Trophoblast cell (in vitro differentiated cells and primary cell): ENCODE results near the gene DHH.
A peak's percentile ranks its signal among the peaks of the same experiment; 100 is the strongest.

Source experiments
- DNase-seq, 2 donors: peaks; one replicate each; pipeline ENCODE4 v3.0.0-alpha.2; 2016
- H2AFZ ChIP-seq: 2 replicates; pipeline ENCODE4 v1.6.1; 2013; ENCODE audit warnings: low read length, moderate library complexity, mild to moderate bottlenecking; ENCODE audit not compliant: insufficient read depth, poor library complexity
- H2AK5ac ChIP-seq: 2 replicates; pipeline ENCODE4 v1.6.1; 2013; ENCODE audit warnings: mild to moderate bottlenecking, low read length
- H2BK120ac ChIP-seq: 2 replicates; pipeline ENCODE4 v1.6.1; 2013; ENCODE audit warnings: low read length, mild to moderate bottlenecking, moderate library complexity; ENCODE audit not compliant: insufficient read depth, poor library complexity
- H2BK12ac ChIP-seq: 2 replicates; pipeline ENCODE4 v1.6.1; 2013; ENCODE audit warnings: mild to moderate bottlenecking, low read length, moderate library complexity
- H2BK5ac ChIP-seq: 2 replicates; pipeline ENCODE4 v1.6.1; 2013; ENCODE audit warnings: low read length, low read depth, moderate library complexity, mild to moderate bottlenecking; ENCODE audit not compliant: poor library complexity
- H3K14ac ChIP-seq: 2 replicates; pipeline ENCODE4 v1.6.1; 2013; ENCODE audit warnings: mild to moderate bottlenecking, low read length
- H3K18ac ChIP-seq: 2 replicates; pipeline ENCODE4 v1.6.1; 2013; ENCODE audit warnings: mild to moderate bottlenecking, low read length
- H3K23ac ChIP-seq: 2 replicates; pipeline ENCODE4 v1.6.1; 2013; ENCODE audit warnings: low read length
- H3K27ac ChIP-seq: 2 replicates; pipeline ENCODE4 v1.5.1; 2013; ENCODE audit warnings: low read depth, mild to moderate bottlenecking, inconsistent platforms, low read length, moderate library complexity
- H3K27me3 ChIP-seq: 2 replicates; pipeline ENCODE4 v1.6.1; 2013; ENCODE audit warnings: inconsistent platforms, mild to moderate bottlenecking, low read length, moderate library complexity; ENCODE audit not compliant: insufficient read depth
- H3K36me3 ChIP-seq, 2 experiments: 1 replicate in 1 of 2; 2 replicates in 1 of 2; pipeline ENCODE4 v1.6.1; 2013; ENCODE audit warnings: low read length in 2 of 2, mild to moderate bottlenecking in 2 of 2, moderate library complexity in 1 of 2; ENCODE audit not compliant: insufficient read depth in 2 of 2, control insufficient read depth in 1 of 2
- H3K4ac ChIP-seq: 2 replicates; pipeline ENCODE4 v1.6.1; 2013; ENCODE audit warnings: low read depth, mild to moderate bottlenecking, low read length, moderate library complexity
- H3K4me1 ChIP-seq, 2 experiments: 1 replicate in 1 of 2; 2 replicates in 1 of 2; pipeline ENCODE4 v1.6.1; 2013; ENCODE audit warnings: low read length in 2 of 2, mild to moderate bottlenecking in 2 of 2, moderate library complexity in 1 of 2; ENCODE audit not compliant: insufficient read depth in 2 of 2, control insufficient read depth in 1 of 2
- H3K4me2 ChIP-seq: 2 replicates; pipeline ENCODE4 v1.6.1; 2013; ENCODE audit warnings: inconsistent platforms, mild to moderate bottlenecking, low read length, moderate library complexity
- H3K4me3 ChIP-seq: 2 replicates; pipeline ENCODE4 v1.5.1; 2013; ENCODE audit warnings: mild to moderate bottlenecking, low read depth, low read length, inconsistent platforms
- H3K79me1 ChIP-seq: one replicate; pipeline ENCODE4 v1.6.1; 2013; ENCODE audit warnings: low read length
- H3K79me2 ChIP-seq: 2 replicates; pipeline ENCODE4 v1.6.1; 2013; ENCODE audit warnings: low read length, mild to moderate bottlenecking; ENCODE audit not compliant: control insufficient read depth, insufficient read depth, poor library complexity
- H3K9ac ChIP-seq: 2 replicates; pipeline ENCODE4 v1.6.1; 2013; ENCODE audit warnings: mild to moderate bottlenecking, low read length
- H3K9me3 ChIP-seq: 2 replicates; pipeline ENCODE4 v1.6.1; 2013; ENCODE audit warnings: low read depth, mild to moderate bottlenecking, control low read depth, inconsistent platforms, low read length; ENCODE audit not compliant: insufficient read depth
- H4K12ac ChIP-seq: 2 replicates; pipeline ENCODE4 v1.6.1; 2013; ENCODE audit warnings: low read depth, mild to moderate bottlenecking, low read length, moderate library complexity
- H4K8ac ChIP-seq: 2 replicates; pipeline ENCODE4 v1.6.1; 2013; ENCODE audit warnings: low read depth, mild to moderate bottlenecking, low read length, moderate library complexity
- H4K91ac ChIP-seq: one replicate; pipeline ENCODE4 v1.6.1; 2013; ENCODE audit warnings: low read depth, mild to moderate bottlenecking, low read length, moderate library complexity
- WGBS: extraction: QIAGEN DNeasy Blood & Tissue Kit; methylation state at CpG from one replicate; pipeline ENCODE4 v1.1.7; 2013; ENCODE audit warnings: missing lambda C conversion rate; ENCODE audit not compliant: insufficient read length, insufficient coverage; ENCODE audit errors: extremely low coverage; 5-methylcytosine and 5-hydroxymethylcytosine counted together

Gene DHH

GRCh38 chr12:49051373-49051764 is 43.2 kb downstream of the DHH start:
- Histone ChIP-seq H2BK5ac (no peak overlapping the region), H3K36me3 (peaks cover 72 to 90% of the 10 kb centered on the region in 2 experiments), H2BK12ac (no peak overlapping the region), H3K9me3 (no peaks in the 10 kb centered on the region), H3K23ac (no peak overlapping the region), H3K9ac (no peak overlapping the region), H4K12ac (no peak overlapping the region), H3K4me1 (no peaks in the 10 kb centered on the region), H3K4me3 (no peak overlapping the region), H3K4ac (no peak overlapping the region), H2BK120ac (no peak overlapping the region), H3K18ac (peak overlapping the region; percentile 18), H3K14ac (no peak overlapping the region), H3K27ac (no peak overlapping the region), H4K91ac (no peak overlapping the region), H3K27me3 (no peaks in the 10 kb centered on the region), H4K8ac (no peak overlapping the region), H3K79me2 (peaks cover 2% of the 10 kb centered on the region), H3K4me2 (no peak overlapping the region), H2AFZ (no peak overlapping the region), H2AK5ac (no peak overlapping the region), H3K79me1 (no peaks in the 10 kb centered on the region)
- DNase-seq, result no peak
- no CpG with 5 or more reads among the region's 18 CpGs for WGBS

- no peak overlapping the region for H2AFZ ChIP-seq
- WGBS, result no CpG with 5 or more reads among the region's 13 CpGs
Observed at GRCh38 chr12:49050507-49051372, 43.9 kb downstream of the DHH start.

GRCh38 chr12:49049566-49050224 is 44.9 kb downstream of the DHH start:
- Histone ChIP-seq H3K27me3 (no peaks in the 10 kb centered on the region), H3K4ac (no peak overlapping the region), H4K8ac (no peak overlapping the region), H3K4me2 (no peak overlapping the region), H3K23ac (no peak overlapping the region), H3K27ac (no peak overlapping the region), H3K18ac (peak overlapping the region; percentile 21), H4K91ac (no peak overlapping the region), H3K4me1 (no peaks in the 10 kb centered on the region), H3K9me3 (no peaks in the 10 kb centered on the region), H4K12ac (no peak overlapping the region), H2BK120ac (no peak overlapping the region), H2AK5ac (no peak overlapping the region), H3K14ac (no peak overlapping the region), H2BK5ac (no peak overlapping the region), H3K79me1 (no peaks in the 10 kb centered on the region), H3K36me3 (peaks cover 84 to 94% of the 10 kb centered on the region in 2 experiments), H3K9ac (no peak overlapping the region), H2AFZ (no peak overlapping the region), H2BK12ac (no peak overlapping the region), H3K79me2 (no peaks in the 10 kb centered on the region), H3K4me3 (no peak overlapping the region)
- no CpG with 5 or more reads among the region's 20 CpGs for WGBS
- DNase-seq, result no peak

More at GRCh38 chr12:49050507-49051372, 43.9 kb downstream of the DHH start:
- Histone ChIP-seq H4K91ac (no peak overlapping the region), H2BK5ac (no peak overlapping the region), H2AK5ac (no peak overlapping the region), H2BK12ac (no peak overlapping the region), H3K36me3 (peaks cover 78 to 94% of the 10 kb centered on the region in 2 experiments), H4K8ac (no peak overlapping the region), H3K4me2 (no peak overlapping the region), H3K14ac (no peak overlapping the region), H3K27me3 (no peaks in the 10 kb centered on the region), H3K79me1 (no peaks in the 10 kb centered on the region), H3K79me2 (peaks cover 2% of the 10 kb centered on the region), H3K27ac (no peak overlapping the region), H2BK120ac (no peak overlapping the region), H3K4ac (no peak overlapping the region), H4K12ac (no peak overlapping the region), H3K4me1 (no peaks in the 10 kb centered on the region), H3K9ac (no peak overlapping the region), H3K23ac (no peak overlapping the region), H3K4me3 (no peak overlapping the region), H3K18ac (peak overlapping the region; percentile 18), H3K9me3 (no peaks in the 10 kb centered on the region)
- no peak for DNase-seq

GRCh38 chr12:49048953-49049352 is 45.6 kb downstream of the DHH start:
- Histone ChIP-seq H2BK120ac (no peak overlapping the region), H3K4ac (no peak overlapping the region), H3K9ac (no peak overlapping the region), H3K27me3 (no peaks in the 10 kb centered on the region), H3K79me2 (no peaks in the 10 kb centered on the region), H3K4me3 (no peak overlapping the region), H3K4me2 (no peak overlapping the region), H3K79me1 (no peaks in the 10 kb centered on the region), H3K23ac (no peak overlapping the region), H4K12ac (no peak overlapping the region), H2BK5ac (no peak overlapping the region), H2AFZ (no peak overlapping the region), H3K4me1 (no peaks in the 10 kb centered on the region), H3K27ac (no peak overlapping the region), H2BK12ac (no peak overlapping the region), H3K9me3 (no peaks in the 10 kb centered on the region), H4K8ac (no peak overlapping the region), H4K91ac (no peak overlapping the region), H3K36me3 (peaks cover 84 to 94% of the 10 kb centered on the region in 2 experiments), H3K14ac (no peak overlapping the region), H2AK5ac (no peak overlapping the region), H3K18ac (no peak overlapping the region)
- DNase-seq, result no peak
- WGBS, result no CpG with 5 or more reads among the region's 10 CpGs
